HepG2 (cell line): ENCODE data around the gene ASIC3. TPM values are rescaled to one million over a fixed set of nuclear protein-coding genes. Genes with fewer than 3 reads are reported as not detected.

ENCODE experiments used
- GPN1 ChIP-seq: sonication (generic); formaldehyde crosslinking; IDR thresholded peaks from 2 replicates; pipeline ENCODE4 v1.5.1; 2020; ENCODE audit warnings: missing genetic modification reagents, borderline replicate concordance
- HDAC2 ChIP-seq: sonication (generic); formaldehyde crosslinking; IDR thresholded peaks from 2 replicates; pipeline ENCODE4 v1.4.0; 2020; ENCODE audit warnings: missing genetic modification reagents
- HIVEP1 ChIP-seq: sonication (generic); formaldehyde crosslinking; IDR thresholded peaks from 2 replicates; pipeline ENCODE4 v1.4.0; 2020; ENCODE audit warnings: mild to moderate bottlenecking, missing genetic modification reagents
- IRX3 ChIP-seq: sonication (generic); formaldehyde crosslinking; IDR thresholded peaks from 2 replicates; pipeline ENCODE4 v1.8.1; 2023; ENCODE audit warnings: mild to moderate bottlenecking, low read depth, missing genetic modification reagents, borderline replicate concordance
- KMT2B ChIP-seq: IDR thresholded peaks from 2 replicates; pipeline ENCODE4 v1.6.1; 2016; ENCODE audit warnings: missing genetic modification reagents, missing compliant biosample characterization
- MTA3 ChIP-seq: sonication (generic); formaldehyde crosslinking; IDR thresholded peaks from 2 replicates; pipeline ENCODE4 v1.4.0; 2020; ENCODE audit warnings: missing genetic modification reagents
- PRMT3 ChIP-seq: sonication (generic); formaldehyde crosslinking; IDR thresholded peaks from 2 replicates; pipeline ENCODE4 v1.8.1; 2022; ENCODE audit warnings: low read depth, mild to moderate bottlenecking, moderate library complexity, missing genetic modification reagents, borderline replicate concordance
- ZFY ChIP-seq: sonication (generic); formaldehyde crosslinking; IDR thresholded peaks from 2 replicates; pipeline ENCODE4 v1.4.0; 2020; ENCODE audit warnings: missing genetic modification reagents
- polyA plus RNA-seq, 8 experiments: library from polyadenylated mRNA; depleted of rRNA in 3 of 8; stranded (reverse) in 7 of 8; unstranded in 1 of 8; fragments of >200 nt; fragmentation: Illumina TruSeq in 4 of 8; extraction: Trizol in 4 of 8; gene quantifications; 2 replicates each; pipeline versions ENCODE4 v1.2.1 to v1.2.3, GENCODE V29; 2011 to 2016; ENCODE audit warnings: low read depth in 4 of 8, missing spikeins in 1 of 8, mixed read lengths in 1 of 8; ENCODE audit not compliant: insufficient read depth in 1 of 8
- total RNA-seq, 5 experiments: library from RNA; depleted of rRNA; stranded (reverse); fragments of >200 nt; fragmentation: Illumina TruSeq; extraction: Trizol; gene quantifications; 2 replicates each; pipeline ENCODE4 v1.2.3, GENCODE V29; 2016; ENCODE audit warnings: low read depth in 1 of 5
- TF ChIP-seq, protein P1 (sequence below): sonication (generic); formaldehyde crosslinking; IDR thresholded peaks from 2 replicates; pipeline ENCODE4 v1.8.1; 2023; ENCODE audit warnings: missing genetic modification reagents, inconsistent platforms, borderline replicate concordance
- TF ChIP-seq, protein P2 (sequence below): sonication (generic); formaldehyde crosslinking; conservative IDR thresholded peaks from 2 replicates; pipeline ENCODE4 v1.8.1; 2023; ENCODE audit warnings: missing genetic modification reagents
- TF ChIP-seq, protein P3 (sequence below): IDR thresholded peaks from 2 replicates; pipeline ENCODE4 v1.6.1; 2016; ENCODE audit warnings: mild to moderate bottlenecking, missing biosample characterization, missing genetic modification reagents
- TF ChIP-seq, protein P4 (sequence below): sonication (generic); formaldehyde crosslinking; IDR thresholded peaks from 2 replicates; pipeline ENCODE4 v1.8.0; 2022; ENCODE audit warnings: missing genetic modification reagents, mild to moderate bottlenecking, borderline replicate concordance
- TF ChIP-seq, protein P5 (sequence below), 2 experiments: IDR thresholded peaks; 2 replicates each; pipeline ENCODE4 v1.6.1; 2011 to 2012; ENCODE audit warnings: low read length in 2 of 2, borderline replicate concordance in 1 of 2, low read depth in 1 of 2, mild to moderate bottlenecking in 1 of 2, moderate library complexity in 1 of 2
- TF ChIP-seq, protein P6 (sequence below): sonication (generic); formaldehyde crosslinking; IDR thresholded peaks from 2 replicates; pipeline ENCODE4 v1.8.0; 2022; ENCODE audit warnings: missing genetic modification reagents, mild to moderate bottlenecking, moderate library complexity, borderline replicate concordance
- TF ChIP-seq, protein P7 (sequence below): IDR thresholded peaks from 2 replicates; pipeline ENCODE4 v1.6.1; 2016

ASIC3 gene
- total and polyA plus RNA-seq, 2 of the 13 experiments (the other 11 are each of a cell fraction or from before 2014, with no cell fraction given) = 0.51 TPM; not detected in 1

DNA sequence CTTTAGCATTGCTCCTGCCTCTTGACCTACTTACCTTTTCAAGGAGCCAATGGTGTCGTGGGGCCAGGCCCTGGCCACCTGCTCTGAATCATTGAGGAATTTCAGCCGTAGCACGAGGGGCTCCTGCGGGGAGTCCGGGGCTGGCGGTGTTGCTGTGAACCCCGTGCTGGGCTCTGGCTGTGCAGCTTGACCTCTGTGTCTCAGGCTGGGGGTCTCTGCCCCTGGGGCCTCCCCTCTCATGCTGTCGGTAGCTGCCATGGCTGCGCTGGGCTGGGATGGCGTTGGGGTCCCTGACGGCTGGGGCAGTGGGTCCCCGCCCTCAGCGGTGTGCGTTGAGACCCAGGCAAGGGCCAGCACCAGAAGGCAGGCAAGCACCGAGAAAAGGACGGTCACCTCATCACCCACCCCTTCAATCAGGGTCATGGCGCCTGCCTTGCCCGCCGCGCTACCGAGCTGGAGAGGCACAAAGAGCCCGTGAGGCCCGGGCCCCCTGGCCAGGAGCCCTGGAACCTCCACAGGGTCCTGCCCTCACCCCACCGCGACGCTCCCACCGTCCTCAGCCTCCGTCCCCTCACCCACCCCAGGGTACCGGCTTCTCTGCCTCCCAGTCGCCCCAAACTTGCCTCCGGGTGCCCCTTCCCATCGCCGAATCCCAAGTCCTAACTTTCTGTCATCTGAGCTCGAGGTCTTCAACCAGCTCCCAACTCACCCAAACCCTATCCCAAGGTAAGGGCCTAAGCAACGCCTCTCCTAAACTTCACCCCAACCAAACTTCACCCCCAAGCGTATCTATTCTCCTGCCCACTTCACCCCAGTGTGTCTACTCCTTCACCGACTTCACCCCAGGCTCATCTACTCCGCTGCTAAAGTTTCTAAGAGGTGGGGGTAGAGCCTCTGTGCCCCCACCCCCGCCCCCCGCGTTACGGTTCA, 34.1 kb downstream of the ASIC3 start (continued):
- TF ChIP-seq, protein P1, sequence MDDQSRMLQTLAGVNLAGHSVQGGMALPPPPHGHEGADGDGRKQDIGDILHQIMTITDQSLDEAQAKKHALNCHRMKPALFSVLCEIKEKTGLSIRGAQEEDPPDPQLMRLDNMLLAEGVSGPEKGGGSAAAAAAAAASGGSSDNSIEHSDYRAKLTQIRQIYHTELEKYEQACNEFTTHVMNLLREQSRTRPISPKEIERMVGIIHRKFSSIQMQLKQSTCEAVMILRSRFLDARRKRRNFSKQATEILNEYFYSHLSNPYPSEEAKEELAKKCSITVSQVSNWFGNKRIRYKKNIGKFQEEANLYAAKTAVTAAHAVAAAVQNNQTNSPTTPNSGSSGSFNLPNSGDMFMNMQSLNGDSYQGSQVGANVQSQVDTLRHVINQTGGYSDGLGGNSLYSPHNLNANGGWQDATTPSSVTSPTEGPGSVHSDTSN (CRISPR knock-in tag) = no peak
- TF ChIP-seq IRX3 (CRISPR knock-in tag) (no peak), PRMT3 (CRISPR knock-in tag) (no peak), ZFY (CRISPR knock-in tag) (no peak; the same call in 1 of the 2 replicates), HDAC2 (CRISPR knock-in tag) (no peak), MTA3 (no peak), HIVEP1 (CRISPR knock-in tag) (no peak), GPN1 (no peak), KMT2B (CRISPR knock-in tag) (no peak)
- TF ChIP-seq, protein P2, sequence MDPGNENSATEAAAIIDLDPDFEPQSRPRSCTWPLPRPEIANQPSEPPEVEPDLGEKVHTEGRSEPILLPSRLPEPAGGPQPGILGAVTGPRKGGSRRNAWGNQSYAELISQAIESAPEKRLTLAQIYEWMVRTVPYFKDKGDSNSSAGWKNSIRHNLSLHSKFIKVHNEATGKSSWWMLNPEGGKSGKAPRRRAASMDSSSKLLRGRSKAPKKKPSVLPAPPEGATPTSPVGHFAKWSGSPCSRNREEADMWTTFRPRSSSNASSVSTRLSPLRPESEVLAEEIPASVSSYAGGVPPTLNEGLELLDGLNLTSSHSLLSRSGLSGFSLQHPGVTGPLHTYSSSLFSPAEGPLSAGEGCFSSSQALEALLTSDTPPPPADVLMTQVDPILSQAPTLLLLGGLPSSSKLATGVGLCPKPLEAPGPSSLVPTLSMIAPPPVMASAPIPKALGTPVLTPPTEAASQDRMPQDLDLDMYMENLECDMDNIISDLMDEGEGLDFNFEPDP (CRISPR knock-in tag) = no peak
- TF ChIP-seq, protein P3, sequence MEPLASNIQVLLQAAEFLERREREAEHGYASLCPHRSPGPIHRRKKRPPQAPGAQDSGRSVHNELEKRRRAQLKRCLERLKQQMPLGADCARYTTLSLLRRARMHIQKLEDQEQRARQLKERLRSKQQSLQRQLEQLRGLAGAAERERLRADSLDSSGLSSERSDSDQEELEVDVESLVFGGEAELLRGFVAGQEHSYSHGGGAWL (CRISPR knock-in tag) = no peak; the same call in 1 of the 2 replicates
- TF ChIP-seq, protein P4, sequence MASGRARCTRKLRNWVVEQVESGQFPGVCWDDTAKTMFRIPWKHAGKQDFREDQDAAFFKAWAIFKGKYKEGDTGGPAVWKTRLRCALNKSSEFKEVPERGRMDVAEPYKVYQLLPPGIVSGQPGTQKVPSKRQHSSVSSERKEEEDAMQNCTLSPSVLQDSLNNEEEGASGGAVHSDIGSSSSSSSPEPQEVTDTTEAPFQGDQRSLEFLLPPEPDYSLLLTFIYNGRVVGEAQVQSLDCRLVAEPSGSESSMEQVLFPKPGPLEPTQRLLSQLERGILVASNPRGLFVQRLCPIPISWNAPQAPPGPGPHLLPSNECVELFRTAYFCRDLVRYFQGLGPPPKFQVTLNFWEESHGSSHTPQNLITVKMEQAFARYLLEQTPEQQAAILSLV = peak; percentile 46; the same call in 1 of the 2 replicates
- TF ChIP-seq, protein P5, sequence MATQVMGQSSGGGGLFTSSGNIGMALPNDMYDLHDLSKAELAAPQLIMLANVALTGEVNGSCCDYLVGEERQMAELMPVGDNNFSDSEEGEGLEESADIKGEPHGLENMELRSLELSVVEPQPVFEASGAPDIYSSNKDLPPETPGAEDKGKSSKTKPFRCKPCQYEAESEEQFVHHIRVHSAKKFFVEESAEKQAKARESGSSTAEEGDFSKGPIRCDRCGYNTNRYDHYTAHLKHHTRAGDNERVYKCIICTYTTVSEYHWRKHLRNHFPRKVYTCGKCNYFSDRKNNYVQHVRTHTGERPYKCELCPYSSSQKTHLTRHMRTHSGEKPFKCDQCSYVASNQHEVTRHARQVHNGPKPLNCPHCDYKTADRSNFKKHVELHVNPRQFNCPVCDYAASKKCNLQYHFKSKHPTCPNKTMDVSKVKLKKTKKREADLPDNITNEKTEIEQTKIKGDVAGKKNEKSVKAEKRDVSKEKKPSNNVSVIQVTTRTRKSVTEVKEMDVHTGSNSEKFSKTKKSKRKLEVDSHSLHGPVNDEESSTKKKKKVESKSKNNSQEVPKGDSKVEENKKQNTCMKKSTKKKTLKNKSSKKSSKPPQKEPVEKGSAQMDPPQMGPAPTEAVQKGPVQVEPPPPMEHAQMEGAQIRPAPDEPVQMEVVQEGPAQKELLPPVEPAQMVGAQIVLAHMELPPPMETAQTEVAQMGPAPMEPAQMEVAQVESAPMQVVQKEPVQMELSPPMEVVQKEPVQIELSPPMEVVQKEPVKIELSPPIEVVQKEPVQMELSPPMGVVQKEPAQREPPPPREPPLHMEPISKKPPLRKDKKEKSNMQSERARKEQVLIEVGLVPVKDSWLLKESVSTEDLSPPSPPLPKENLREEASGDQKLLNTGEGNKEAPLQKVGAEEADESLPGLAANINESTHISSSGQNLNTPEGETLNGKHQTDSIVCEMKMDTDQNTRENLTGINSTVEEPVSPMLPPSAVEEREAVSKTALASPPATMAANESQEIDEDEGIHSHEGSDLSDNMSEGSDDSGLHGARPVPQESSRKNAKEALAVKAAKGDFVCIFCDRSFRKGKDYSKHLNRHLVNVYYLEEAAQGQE (IDR thresholded peaks at IDR 0.05; ENCODE audit: borderline replicate concordance in 1 of 2, low read depth in 1 of 2, low read length in 2 of 2) = no peak
- TF ChIP-seq, protein P6, sequence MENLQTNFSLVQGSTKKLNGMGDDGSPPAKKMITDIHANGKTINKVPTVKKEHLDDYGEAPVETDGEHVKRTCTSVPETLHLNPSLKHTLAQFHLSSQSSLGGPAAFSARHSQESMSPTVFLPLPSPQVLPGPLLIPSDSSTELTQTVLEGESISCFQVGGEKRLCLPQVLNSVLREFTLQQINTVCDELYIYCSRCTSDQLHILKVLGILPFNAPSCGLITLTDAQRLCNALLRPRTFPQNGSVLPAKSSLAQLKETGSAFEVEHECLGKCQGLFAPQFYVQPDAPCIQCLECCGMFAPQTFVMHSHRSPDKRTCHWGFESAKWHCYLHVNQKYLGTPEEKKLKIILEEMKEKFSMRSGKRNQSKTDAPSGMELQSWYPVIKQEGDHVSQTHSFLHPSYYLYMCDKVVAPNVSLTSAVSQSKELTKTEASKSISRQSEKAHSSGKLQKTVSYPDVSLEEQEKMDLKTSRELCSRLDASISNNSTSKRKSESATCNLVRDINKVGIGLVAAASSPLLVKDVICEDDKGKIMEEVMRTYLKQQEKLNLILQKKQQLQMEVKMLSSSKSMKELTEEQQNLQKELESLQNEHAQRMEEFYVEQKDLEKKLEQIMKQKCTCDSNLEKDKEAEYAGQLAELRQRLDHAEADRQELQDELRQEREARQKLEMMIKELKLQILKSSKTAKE (CRISPR knock-in tag) = no peak
- TF ChIP-seq, protein P7, sequence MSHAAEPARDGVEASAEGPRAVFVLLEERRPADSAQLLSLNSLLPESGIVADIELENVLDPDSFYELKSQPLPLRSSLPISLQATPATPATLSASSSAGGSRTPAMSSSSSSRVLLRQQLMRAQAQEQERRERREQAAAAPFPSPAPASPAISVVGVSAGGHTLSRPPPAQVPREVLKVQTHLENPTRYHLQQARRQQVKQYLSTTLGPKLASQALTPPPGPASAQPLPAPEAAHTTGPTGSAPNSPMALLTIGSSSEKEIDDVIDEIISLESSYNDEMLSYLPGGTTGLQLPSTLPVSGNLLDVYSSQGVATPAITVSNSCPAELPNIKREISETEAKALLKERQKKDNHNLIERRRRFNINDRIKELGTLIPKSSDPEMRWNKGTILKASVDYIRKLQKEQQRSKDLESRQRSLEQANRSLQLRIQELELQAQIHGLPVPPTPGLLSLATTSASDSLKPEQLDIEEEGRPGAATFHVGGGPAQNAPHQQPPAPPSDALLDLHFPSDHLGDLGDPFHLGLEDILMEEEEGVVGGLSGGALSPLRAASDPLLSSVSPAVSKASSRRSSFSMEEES (CRISPR knock-in tag) = no peak
